LNCaP clone FGC (cell line): ENCODE results near the gene SBK3.

Experiments
- DNase-seq: peaks from one replicate; pipeline ENCODE4 v3.0.0-alpha.2; 2011; ENCODE audit warnings: low read depth
- H3K4me3 ChIP-seq: 2 replicates; pipeline ENCODE4 v1.5.1; 2011; ENCODE audit warnings: mild to moderate bottlenecking, low read depth, low read length, control low read depth
- TF ChIP-seq, protein P1 (sequence below): IDR thresholded peaks from 2 replicates; pipeline ENCODE4 v1.5.1; 2012; ENCODE audit warnings: mild to moderate bottlenecking; ENCODE audit not compliant: control insufficient read depth, insufficient read depth; ENCODE audit errors: extremely low read depth

The SBK3 gene

DNA sequence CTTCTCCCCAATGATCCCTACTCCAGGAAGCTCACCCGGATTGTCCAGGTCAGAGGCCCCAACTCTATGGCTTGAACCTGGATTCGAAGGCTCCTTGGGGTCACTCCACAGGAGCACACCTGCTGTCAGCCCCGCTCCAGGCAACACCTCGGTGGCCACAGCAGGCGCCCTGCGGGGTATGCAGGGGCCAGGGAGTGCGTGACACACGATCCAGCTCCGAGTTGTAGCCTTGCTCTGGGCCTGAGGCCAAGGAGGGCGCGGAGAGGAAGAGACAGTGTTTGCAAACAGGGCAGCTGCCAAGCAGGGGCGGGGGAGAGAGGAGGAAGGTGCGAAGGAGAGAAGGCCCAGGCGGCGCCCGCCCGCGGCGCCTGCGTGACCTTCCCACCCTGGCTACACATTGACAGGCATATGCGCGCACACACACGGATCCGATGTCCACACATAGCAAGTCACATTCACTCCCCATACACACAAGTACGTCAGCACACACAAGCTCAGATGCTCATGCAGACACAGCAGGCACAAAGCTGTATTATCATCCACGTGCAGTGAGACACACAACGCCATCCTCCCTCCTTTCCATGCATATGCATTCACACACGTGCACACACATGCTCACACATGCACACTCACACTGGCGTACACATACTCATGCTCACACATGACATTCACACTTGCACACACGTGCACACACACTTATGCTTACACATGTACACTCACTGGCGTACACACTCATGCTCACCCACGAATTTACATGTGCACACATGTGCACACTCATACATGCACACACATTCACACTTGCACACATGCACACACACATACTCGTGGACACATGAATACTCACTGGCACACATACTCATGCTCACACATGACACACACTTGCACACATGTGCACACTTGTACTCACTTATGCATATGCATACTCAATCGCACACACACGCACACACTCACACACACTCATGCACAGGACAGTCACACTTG is 18.8 kb downstream of the SBK3 start:
- H3K4me3 ChIP-seq: no peak overlapping the region
- DNase-seq: peak; percentile 75
- TF ChIP-seq, protein P1, sequence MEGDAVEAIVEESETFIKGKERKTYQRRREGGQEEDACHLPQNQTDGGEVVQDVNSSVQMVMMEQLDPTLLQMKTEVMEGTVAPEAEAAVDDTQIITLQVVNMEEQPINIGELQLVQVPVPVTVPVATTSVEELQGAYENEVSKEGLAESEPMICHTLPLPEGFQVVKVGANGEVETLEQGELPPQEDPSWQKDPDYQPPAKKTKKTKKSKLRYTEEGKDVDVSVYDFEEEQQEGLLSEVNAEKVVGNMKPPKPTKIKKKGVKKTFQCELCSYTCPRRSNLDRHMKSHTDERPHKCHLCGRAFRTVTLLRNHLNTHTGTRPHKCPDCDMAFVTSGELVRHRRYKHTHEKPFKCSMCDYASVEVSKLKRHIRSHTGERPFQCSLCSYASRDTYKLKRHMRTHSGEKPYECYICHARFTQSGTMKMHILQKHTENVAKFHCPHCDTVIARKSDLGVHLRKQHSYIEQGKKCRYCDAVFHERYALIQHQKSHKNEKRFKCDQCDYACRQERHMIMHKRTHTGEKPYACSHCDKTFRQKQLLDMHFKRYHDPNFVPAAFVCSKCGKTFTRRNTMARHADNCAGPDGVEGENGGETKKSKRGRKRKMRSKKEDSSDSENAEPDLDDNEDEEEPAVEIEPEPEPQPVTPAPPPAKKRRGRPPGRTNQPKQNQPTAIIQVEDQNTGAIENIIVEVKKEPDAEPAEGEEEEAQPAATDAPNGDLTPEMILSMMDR: no peak

DNA sequence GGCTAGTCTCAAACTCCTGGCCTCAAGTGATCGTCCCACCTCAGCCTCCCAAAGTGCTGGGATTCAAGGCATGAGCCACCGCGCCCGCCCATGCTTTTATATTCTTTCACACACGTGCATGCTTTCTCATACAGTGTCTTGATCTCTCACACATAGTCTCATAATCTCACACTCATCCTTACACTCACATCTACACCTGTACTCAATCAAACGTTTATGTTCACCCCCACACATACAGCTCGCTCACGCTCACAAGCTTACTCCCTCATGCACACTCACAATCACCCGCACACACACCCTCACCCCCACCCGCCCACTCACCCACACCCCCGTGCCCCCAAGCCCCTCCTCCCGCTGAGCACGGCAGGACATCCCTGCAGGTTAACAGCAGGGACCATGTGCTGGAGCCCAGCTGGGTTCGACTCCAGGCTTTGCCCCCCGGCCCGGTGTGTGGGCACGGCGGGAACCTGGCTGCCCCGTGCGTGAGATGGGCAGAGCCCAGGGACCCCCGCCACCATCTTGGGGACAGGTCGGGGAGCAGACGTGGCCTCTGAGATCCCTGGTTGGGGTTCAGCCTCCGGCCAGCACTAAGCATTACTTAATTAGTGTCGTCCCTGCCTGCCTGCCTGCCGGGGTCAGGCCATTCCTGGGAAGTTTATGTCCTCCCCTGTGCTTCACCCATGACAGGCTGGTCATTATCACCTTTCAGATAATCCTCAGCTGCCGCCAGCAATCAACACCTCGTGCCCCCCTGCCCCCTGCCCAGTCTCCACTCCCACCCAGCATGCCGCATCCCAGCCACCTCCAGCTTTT is 19.8 kb downstream of the SBK3 start:
- H3K4me3 ChIP-seq: no peak overlapping the region
- DNase-seq: no peak
- TF ChIP-seq, protein P1: no peak

DNA sequence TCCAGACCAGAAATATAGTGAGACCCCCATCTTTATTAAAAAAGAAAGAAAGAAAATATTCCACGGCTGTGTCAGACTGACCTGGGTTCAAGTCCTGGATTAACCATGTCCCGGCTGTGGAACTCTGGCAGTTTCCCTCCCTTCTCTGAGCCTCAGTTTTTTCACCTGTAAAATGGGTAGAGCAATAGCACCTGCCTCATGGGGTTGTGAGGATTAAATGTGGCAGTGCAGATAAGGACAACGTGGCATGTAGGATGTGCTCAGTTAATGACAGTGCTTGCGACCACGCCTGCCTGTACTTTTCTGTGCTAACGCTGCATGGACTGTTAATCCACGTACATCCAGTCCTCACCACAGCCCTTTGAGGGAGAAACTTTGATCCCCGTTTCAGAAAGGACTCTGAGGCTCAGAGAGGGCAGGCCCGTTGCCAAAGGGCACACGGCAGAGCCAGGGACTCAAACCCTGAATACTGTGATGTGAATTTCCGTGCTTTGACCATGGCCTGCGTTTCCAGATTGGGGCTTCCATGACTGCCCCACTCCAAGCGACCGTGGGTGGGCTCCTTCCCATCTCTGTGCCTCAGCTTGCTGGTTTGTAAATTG is 24.6 kb downstream of the SBK3 start:
- TF ChIP-seq, protein P1: no peak
- no peak overlapping the region for H3K4me3 ChIP-seq
- no peak for DNase-seq

DNA sequence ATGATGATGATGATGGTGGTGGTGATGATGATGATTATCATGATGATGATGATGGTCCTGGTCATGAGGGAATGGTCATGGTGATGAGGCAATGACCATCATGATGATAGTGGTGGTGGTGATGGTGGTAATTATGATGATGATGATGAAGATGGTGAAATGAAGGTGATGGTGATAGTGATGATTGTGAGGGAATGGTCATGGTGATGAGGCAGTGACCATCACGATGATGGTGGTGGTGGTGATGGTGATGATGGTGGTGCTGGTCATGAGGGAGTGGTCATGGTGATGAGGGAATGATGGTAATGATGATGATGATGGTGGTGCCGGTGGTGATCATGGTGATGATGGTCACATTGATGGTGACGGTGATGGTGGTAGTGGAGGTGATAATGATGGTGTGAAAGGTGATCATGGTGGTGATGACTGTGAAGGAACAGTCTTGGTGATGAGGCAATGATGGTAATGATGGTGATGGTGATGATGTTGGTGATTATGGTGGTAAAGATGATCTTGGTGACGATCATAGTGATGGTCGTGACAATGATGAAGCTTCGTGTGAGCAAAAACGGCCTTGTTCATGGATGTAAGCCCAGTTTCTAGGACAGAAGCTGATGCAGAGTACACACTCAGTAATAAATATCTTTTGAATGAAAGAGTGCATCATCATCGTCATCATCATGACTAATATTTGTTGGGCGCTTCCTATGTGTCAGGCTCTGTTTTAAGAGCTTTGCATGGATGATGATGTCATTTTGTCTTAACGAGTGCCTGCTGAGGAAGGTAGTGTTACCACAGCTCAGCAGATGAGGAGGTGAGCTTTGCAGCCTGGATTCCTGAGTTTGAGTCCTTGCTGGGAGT is 25.7 kb downstream of the SBK3 start:
- H3K4me3 ChIP-seq: no peak overlapping the region
- no peak for DNase-seq
- TF ChIP-seq, protein P1: no peak

DNA sequence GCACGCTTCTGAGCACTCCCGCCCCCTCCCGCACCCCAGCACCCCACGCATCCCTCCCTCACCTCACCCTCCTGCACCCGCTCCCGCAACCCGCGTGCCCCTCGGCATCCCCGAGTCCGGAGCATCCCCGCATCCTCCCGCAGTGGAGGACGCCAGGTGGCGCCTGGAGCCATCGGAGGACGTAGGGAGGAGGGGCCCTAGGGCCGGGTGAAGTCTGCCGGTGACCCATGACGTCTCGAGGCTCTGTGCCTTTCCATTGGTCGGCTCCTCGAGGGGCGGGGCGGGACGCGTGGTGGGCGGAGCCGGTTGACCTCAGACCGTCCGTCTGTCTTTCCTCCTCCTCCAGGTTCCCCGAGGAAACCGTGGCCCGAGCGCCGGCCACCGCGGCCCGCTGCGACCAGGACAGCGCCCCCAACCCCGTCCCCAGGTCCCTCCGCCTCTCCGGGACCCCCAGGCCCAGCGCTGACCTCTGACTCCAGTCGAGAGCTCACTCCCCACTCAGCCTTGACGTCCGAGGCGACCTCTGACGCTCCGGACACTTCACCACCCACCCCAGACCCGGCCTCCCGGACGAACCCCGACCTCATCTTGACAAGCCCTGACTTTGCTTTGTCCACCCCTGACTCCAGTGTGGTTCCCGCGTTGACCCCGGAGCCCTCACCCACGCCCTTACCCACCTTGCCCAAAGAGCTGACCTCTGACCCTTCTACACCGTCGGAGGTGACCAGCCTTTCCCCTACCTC is 28.3 kb downstream of the SBK3 start:
- DNase-seq: peak; percentile 46
- TF ChIP-seq, protein P1: peak; percentile 99
- H3K4me3 ChIP-seq: peak overlapping the region; percentile 50

DNA sequence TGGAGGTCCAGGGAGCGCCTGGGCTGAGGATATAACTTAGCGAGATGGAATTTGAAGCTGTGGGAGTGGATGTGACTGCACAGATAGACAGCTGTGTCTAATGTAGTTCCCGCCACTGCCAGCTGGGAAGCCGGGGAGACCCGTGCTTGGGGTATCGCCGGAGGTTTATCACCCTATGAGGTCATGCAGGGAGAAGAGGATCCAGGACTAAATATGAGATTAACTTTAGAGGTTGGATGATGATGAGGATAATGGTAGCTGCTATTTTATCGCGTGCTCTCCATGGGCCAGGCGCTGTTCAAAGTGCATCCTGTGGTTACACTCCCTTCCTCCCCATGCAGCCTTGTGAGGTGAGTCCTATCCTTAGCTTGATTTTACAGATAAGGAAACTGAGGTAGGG is 37.2 kb downstream of the SBK3 start:
- TF ChIP-seq, protein P1: no peak
- H3K4me3 ChIP-seq: no peak overlapping the region
- DNase-seq: no peak
